ENCODE results near the gene TRMU.
"Not testable (repeated sequence)": the region's sequence is repeated elsewhere in the genome, so short reads cannot be mapped to it uniquely, and the experiment has no call there.

Gene TRMU

DNA sequence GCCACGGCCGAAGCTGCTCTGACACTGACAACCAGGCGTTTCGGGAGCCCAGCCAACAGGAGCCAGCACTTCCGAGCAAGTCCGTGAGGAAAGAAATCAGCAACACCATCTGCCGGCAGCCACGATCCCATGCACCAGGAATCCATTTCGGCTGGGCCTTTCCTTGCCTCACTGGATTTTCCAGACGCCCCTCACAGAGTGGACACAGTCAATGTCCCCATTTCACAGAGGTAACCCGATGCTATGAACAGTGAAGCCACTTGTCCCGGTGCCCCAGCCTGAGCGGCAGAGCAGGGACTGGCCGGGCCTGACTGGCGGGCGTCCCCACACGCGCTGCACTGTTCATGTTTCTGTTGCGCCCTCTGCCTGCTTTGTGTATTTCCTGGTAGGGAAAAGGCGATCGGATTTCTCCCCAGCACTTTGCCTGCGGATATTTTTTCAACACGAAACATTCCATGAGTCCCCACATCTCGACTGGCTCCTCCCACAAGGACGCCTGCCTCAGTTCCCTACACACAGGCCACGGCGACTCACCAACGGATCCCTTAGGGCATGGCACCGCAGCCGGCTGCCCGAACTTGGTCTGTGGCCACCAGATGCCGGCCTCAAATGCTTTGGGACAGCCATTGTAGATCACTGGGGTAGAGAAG is 55.3 kb downstream of the TRMU start:
- no peak for DNase-seq

- no peak for DNase-seq
These were observed 56.1 kb downstream of the TRMU start for GRCh38 chr22:46391486-46392136.

- no peak for DNase-seq
These were observed 56.8 kb downstream of the TRMU start for GRCh38 chr22:46392137-46392844.

DNA sequence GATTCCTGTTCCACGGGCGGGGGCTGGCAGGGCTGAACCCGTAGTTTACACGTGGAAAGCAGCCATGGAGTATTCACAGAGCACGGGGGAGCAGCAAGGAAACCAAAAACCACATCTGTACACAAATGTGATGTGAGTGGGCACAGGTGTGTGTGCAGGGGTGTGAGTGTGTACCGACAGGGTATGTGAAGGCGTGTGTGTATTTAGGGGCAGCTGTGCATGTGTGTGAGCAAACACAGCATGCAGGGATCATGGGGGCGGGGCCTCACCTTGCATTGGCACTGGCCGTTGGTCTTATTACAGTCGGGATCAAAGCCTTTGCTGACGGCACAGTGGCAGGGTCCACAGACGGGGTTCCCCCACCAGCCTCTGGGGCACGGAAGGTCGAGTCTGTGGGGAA is 58.4 kb downstream of the TRMU start:
- no peak for DNase-seq

DNA sequence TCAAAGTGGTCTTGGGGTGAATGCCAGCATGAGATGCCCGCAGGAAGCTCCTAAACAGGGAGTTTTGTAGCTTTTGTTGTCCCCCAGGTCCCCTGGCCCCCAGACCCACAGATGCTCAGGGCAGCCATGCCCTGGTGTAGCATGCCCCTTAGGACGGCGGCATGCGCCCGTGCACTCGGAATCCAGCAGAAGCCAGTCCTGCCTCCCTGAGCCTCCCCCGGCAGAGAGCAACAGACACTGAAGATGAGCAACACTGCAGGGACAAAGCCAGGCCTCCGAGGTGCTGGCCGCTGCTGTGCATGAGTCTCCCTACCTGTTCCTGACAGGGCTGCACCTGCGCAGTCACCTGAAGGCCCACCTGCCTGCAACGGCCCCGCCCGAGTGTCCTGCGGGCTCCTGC is 59.1 kb downstream of the TRMU start:
- no peak for DNase-seq

GRCh38 chr22:46395145-46395544 is 59.6 kb downstream of the TRMU start:
- DNase-seq, result no peak

GRCh38 chr22:46397049-46397448 is 61.5 kb downstream of the TRMU start:
- not testable (repeated sequence) for DNase-seq

GRCh38 chr22:46397514-46397913 is 62.0 kb downstream of the TRMU start:
- DNase-seq, result no peak

- no peak for DNase-seq
These were observed 62.4 kb downstream of the TRMU start for GRCh38 chr22:46397951-46398350.

DNA sequence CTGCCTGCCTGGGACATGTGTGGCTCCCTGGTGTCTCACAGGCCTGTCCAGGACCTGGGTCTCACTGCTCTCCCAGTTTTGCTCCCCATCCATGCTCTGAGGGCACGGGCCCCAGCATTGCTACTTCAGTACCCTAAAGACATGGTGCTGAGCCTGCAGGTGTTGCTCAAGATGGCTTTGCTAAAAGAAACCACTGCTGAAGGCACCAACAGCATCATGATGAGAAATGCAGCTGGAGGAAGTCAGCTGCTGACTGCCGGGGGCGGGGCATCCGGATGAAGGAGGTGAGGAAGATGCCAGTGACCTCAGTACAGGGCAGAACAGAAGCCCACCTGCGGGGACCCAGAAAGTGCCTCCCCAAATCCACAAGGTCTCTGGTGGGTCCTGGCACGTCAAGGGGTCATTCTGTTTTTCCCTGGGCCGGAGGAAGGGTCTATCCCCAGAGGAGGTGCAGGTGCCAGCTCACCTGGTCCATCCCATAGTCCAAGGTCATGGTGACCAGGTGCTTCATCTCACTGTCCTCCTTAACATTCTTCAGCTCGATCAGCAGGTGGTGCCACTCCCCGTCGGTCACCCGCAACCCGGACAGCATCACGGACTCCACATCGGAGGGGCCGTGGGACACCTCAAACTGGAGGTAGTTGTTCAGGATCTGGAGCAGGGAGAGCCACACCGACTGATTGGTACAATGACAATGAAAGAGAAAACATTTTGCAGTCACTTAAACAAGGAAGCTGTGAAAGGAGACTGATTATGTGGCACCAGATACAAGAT is 63.9 kb downstream of the TRMU start:
- DNase-seq, result no peak

DNA sequence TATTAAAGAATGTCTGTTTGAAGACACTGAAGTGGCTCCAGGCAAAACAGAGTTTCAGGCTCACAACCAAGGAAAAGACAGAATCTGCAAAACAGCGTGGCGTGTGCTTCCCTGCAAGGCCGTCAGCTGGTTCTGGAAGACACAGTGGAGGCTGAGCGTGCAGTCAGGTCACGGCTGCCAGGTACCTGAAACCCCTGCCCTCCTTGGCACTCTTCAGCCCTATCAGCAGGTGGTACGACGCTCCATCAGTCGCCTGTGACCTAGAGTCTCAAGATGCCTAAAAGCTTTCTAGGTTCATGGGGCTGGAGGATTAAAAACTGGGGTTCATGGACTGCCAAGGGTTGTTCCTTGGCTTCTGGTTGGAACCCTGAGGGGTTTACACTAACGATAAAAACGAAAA is 65.9 kb downstream of the TRMU start:
- DNase-seq, result no peak

- DNase-seq, result no peak
These were observed 67.0 kb downstream of the TRMU start for GRCh38 chr22:46402505-46402904.

- not testable (repeated sequence) for DNase-seq
These were observed 68.4 kb downstream of the TRMU start for GRCh38 chr22:46403880-46404279.

DNA sequence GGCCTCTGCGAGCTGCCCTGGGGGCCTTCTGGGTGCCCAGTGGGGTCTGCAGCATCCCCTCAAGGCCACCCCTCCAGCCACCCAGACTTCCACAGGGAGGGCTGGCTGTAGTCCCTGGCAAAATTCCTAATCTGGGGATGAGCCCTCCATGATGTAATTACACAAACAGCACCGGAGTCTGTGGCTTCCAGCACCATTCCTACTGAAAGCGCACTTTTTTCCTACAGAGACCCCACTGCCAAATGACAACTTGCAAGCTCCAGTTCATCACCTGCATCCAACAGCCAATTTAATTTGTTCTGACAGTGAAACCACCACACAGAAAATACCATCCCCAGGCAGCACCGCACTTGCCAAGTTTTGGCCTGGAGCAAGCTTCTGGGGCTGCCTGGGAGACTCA is 70.4 kb downstream of the TRMU start:
- no peak for DNase-seq

- DNase-seq, result no peak
These were observed 70.8 kb downstream of the TRMU start for GRCh38 chr22:46406349-46406748.

DNA sequence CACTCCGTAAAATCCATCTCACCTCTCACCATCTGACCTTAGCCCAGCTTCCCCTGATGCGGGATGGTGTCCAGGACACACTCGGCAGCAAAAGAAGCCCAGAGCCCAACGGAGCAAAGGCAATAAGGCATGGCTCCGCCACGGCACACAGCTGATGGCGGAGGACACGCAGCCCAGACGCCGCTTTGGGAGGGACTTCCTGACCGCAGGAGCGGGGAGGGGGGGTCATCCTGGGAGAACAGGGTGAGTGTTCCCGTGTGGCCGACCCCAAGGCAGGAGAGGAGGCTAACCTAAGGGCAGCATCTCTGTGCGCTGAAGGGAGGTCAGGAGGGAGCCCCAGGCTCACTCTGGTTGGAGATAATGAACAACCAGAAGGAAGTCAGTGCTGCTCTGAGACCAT is 71.3 kb downstream of the TRMU start:
- no peak for DNase-seq
